ENCODE data around the gene FBXW8. TPM values are rescaled to one million over a fixed set of nuclear protein-coding genes. Genes with fewer than 3 reads are reported as not detected.
A peak's percentile ranks its signal among the peaks of the same experiment; 100 is the strongest.

Gene FBXW8
- total RNA-seq, 1 donor from 2014 or later: 28.2 TPM

- peak overlapping the region; percentile 95 for H3K27ac Mint-ChIP-seq
- TF ChIP-seq CTCF (conservative IDR thresholded peaks at IDR 0.05): no peak
- no peak for DNase-seq (ENCODE audit: extremely low spot score, unreplicated experiment)
- peak overlapping the region; percentile 69 for H3K4me3 Mint-ChIP-seq
- no peaks in the 10 kb centered on the region for H3K27me3 Mint-ChIP-seq
- H3K4me1 Mint-ChIP-seq (ENCODE audit: unreplicated experiment): peaks cover 60% of the 10 kb centered on the region
- H3K9me3 Mint-ChIP-seq: no peaks in the 10 kb centered on the region
- H3K36me3 Mint-ChIP-seq: peaks cover 24% of the 10 kb centered on the region
These were observed 5.4 kb downstream of the FBXW8 start for GRCh38 chr12:116916122-116916521.

GRCh38 chr12:116916714-116917114 is 6.0 kb downstream of the FBXW8 start:
- DNase-seq (ENCODE audit: extremely low spot score, unreplicated experiment): no peak
- H3K27me3 Mint-ChIP-seq: no peaks in the 10 kb centered on the region
- no peaks in the 10 kb centered on the region for H3K9me3 Mint-ChIP-seq

GRCh38 chr12:116918464-116918863 is 7.7 kb downstream of the FBXW8 start:
- H3K27ac Mint-ChIP-seq: peak overlapping the region; percentile 52
- TF ChIP-seq CTCF (conservative IDR thresholded peaks at IDR 0.05): no peak
- H3K4me3 Mint-ChIP-seq: no peak overlapping the region
- H3K9me3 Mint-ChIP-seq: no peaks in the 10 kb centered on the region
- peaks cover 27% of the 10 kb centered on the region for H3K36me3 Mint-ChIP-seq
- DNase-seq (ENCODE audit: extremely low spot score, unreplicated experiment): no peak
- H3K4me1 Mint-ChIP-seq (ENCODE audit: unreplicated experiment): peaks cover 60% of the 10 kb centered on the region
- no peaks in the 10 kb centered on the region for H3K27me3 Mint-ChIP-seq

More at GRCh38 chr12:116916714-116917114, 6.0 kb downstream of the FBXW8 start:
- Mint-ChIP-seq H3K27ac (peak overlapping the region; percentile 95), H3K36me3 (peaks cover 27% of the 10 kb centered on the region), H3K4me3 (peak overlapping the region; percentile 69), H3K4me1 (ENCODE audit: unreplicated experiment) (peaks cover 60% of the 10 kb centered on the region)
- TF ChIP-seq CTCF (conservative IDR thresholded peaks at IDR 0.05): peak; percentile 18

GRCh38 chr12:116919247-116919661 is 8.5 kb downstream of the FBXW8 start:
- no peak overlapping the region for H3K4me3 Mint-ChIP-seq
- no peak for DNase-seq (ENCODE audit: extremely low spot score, unreplicated experiment)
- no peaks in the 10 kb centered on the region for H3K9me3 Mint-ChIP-seq
- H3K27ac Mint-ChIP-seq: peak overlapping the region; percentile 53
- peaks cover 27% of the 10 kb centered on the region for H3K36me3 Mint-ChIP-seq
- H3K4me1 Mint-ChIP-seq (ENCODE audit: unreplicated experiment): peaks cover 60% of the 10 kb centered on the region
- TF ChIP-seq CTCF (conservative IDR thresholded peaks at IDR 0.05): no peak
- H3K27me3 Mint-ChIP-seq: no peaks in the 10 kb centered on the region

GRCh38 chr12:116919706-116920485 is 9.1 kb downstream of the FBXW8 start:
- peaks cover 64% of the 10 kb centered on the region for H3K4me1 Mint-ChIP-seq (ENCODE audit: unreplicated experiment)
- peak overlapping the region; percentile 53 for H3K27ac Mint-ChIP-seq
- TF ChIP-seq CTCF (conservative IDR thresholded peaks at IDR 0.05): no peak
- no peaks in the 10 kb centered on the region for H3K27me3 Mint-ChIP-seq
- peaks cover 31% of the 10 kb centered on the region for H3K36me3 Mint-ChIP-seq
- peak overlapping the region; percentile 27 for H3K4me3 Mint-ChIP-seq
- no peaks in the 10 kb centered on the region for H3K9me3 Mint-ChIP-seq
- no peak for DNase-seq (ENCODE audit: extremely low spot score, unreplicated experiment)
